Hematopoietic multipotent progenitor cell treated with erythropoietin and hydrocortisone succinate and interleukin-3 and kit ligand, for 8 days (in vitro differentiated cells): ENCODE data around the gene ABHD17A.

Experiments used
- DNase-seq: peaks from one replicate; pipeline ENCODE4 v3.0.0-alpha.2; 2015

ABHD17A gene

DNA sequence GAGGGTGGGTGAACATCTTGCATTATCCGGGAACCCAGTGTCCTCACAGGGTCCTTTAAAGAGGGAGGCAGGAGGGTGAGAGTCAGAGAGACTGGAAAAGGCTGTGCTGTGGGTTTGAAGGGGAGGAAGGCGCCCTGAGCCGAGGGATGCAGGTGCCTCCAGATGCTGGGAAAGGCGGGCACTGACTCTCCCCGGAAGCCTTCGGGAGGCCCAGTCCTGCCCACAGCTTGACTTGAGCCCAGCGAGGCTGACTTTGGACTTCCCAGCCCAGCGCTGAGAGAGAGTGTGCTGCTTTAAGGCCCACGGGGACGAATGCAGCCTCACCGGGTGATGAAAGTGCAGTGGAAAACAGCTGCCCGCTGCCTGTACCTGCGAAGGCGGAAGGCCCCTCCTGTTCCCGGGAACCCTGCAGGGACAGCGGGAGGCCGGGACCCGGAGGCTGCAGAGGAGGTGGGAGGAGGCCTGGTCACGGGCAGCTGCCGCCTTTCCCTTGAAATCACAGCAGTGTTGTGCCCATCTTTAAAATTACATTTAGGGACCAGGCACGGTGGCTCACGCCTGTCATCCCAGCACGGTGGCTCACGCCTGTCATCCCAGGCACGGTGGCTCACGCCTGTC is 53.1 kb downstream of the ABHD17A start:
- DNase-seq = no peak

DNA sequence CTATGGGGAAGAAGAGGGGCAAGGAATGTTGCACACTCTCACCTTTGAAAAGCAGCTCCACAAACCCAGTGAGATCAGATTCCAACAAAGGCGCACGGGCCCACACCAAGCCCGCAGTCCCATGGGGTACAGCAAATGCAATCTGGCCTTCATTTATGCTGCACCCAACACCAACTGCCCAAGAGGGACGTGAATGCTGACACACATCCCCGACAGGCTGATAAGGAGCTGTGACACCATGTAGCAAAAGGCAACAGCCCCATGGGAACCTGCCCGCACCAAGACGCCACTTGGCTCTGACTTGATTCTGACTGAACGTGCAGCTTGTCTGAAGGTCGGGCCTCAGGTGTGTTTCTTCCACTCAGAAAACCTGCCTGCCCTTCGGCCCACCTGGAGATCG is 54.3 kb downstream of the ABHD17A start:
- no peak for DNase-seq

- DNase-seq = no peak
These were observed 54.7 kb downstream of the ABHD17A start for GRCh38 chr19:1830568-1830967.

- DNase-seq = no peak
These were observed 55.3 kb downstream of the ABHD17A start for GRCh38 chr19:1829958-1830357.

GRCh38 chr19:1828279-1829238 is 56.7 kb downstream of the ABHD17A start:
- no peak for DNase-seq

DNA sequence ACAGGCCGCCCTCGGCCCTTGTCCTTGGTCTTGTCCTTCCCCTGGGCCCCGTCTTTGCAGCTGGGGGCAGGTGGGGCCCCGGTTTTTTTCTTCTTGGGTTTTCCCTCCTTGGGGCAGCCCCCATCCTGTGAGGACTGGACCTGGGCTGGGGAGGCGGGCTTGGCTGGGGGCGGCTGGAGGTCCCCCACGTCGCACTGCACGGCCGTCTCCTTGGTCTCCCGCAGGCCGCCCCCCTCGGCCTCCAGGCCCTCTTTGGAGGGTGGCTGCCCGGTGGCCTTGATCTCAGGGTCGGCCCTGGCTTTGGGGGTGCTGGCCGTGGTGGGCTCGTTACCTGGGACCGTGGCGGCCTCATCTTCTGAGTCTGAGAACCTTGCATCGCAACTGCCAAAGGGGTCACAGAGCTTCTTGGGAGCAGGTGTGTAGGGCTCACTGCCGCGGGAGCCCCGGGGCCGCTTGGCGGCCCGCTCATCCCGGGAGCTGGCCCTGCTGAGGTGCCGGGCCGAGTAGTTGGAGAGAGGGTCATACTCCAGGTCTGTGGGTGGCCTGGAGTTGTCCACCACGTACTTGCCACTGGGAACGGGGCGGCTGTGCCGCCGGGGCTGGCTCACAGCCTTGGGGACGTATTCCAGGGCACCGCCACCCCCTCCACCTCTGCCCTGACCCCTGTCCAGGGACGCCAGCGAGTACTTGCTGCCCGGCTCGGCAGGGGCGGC is 57.6 kb downstream of the ABHD17A start:
- DNase-seq = no peak
